Measurements from ENCODE around the gene LCOR.

LCOR gene

DNA sequence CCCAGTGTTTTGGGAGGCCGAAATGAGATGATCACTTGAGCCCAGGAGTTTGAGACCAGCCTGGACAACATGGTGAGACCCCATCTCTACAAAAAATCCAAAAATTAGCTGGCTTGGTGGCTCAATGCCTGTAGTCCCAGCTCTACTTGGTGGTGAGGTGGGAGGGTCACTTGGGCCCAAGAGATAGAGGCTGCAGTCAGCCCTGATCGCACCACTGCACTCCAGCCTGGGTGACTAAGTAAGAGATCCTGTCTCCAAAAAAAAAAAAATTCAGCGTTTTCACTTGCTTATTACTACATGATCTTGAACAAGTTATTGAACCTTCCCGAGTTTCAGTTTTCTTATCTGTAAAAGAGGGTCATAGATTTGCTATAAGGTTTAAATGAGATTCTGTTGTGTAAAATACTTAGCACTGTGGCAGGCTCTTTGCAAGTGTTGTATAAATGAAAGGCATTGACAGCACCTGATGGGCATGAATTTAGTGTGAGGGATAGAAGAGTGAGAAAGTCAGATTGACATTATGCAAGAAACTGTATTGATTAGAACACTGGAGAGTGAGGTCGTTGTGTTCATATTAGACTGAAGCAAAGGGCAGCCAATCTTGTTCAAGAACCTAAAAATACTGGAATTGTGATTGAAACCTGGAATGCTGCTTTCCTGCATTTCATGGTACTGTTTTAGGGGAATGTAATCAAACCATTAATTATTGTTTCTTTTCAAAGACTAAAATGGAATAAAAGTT is 136.8 kb downstream of the LCOR start:
- Histone ChIP-seq H3K27me3 (ENCODE audit: insufficient read depth, low read depth) (no peaks in the 10 kb centered on the region), H2AFZ (ENCODE audit: low read depth) (no peak overlapping the region), H3K4me2 (no peak overlapping the region), H3K36me3 (ENCODE audit: insufficient read depth) (no peaks in the 10 kb centered on the region), H3K4me3 (IDR thresholded peaks at IDR 0.05; ENCODE audit: insufficient read depth, low read depth, low read length) (no peak overlapping the region), H3K27ac (no peak overlapping the region), H3K79me2 (ENCODE audit: insufficient read depth, low read depth) (no peaks in the 10 kb centered on the region), H4K20me1 (ENCODE audit: insufficient read depth) (no peaks in the 10 kb centered on the region), H3K9ac (no peak overlapping the region), H3K4me1 (ENCODE audit: low read depth, poor library complexity, severe bottlenecking) (no peaks in the 10 kb centered on the region)
- TF ChIP-seq, protein P1, sequence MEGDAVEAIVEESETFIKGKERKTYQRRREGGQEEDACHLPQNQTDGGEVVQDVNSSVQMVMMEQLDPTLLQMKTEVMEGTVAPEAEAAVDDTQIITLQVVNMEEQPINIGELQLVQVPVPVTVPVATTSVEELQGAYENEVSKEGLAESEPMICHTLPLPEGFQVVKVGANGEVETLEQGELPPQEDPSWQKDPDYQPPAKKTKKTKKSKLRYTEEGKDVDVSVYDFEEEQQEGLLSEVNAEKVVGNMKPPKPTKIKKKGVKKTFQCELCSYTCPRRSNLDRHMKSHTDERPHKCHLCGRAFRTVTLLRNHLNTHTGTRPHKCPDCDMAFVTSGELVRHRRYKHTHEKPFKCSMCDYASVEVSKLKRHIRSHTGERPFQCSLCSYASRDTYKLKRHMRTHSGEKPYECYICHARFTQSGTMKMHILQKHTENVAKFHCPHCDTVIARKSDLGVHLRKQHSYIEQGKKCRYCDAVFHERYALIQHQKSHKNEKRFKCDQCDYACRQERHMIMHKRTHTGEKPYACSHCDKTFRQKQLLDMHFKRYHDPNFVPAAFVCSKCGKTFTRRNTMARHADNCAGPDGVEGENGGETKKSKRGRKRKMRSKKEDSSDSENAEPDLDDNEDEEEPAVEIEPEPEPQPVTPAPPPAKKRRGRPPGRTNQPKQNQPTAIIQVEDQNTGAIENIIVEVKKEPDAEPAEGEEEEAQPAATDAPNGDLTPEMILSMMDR (conservative IDR thresholded peaks at IDR 0.05; ENCODE audit: low read depth, low read length), result no peak

DNA sequence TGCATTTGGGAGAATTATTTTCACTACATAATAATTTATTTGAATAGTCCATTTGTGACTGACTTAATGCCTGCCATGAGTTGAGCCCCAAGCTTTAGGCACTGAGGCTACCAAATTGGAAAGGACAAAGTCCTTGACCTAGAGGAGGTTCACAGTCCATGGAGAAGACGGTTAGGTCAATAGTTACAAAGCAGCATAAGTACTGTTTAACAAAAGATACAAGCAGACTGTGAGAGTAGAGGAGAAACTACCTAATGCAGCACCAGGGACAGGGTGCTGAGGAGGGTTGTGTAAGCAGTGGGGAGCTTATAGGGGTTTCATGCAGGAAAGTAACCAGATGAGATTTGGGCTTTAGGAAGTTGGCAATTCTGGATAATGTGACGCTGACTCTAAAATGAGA is 139.2 kb downstream of the LCOR start:
- no peaks in the 10 kb centered on the region for H3K4me1 ChIP-seq (ENCODE audit: low read depth, poor library complexity, severe bottlenecking)
- no peaks in the 10 kb centered on the region for H4K20me1 ChIP-seq (ENCODE audit: insufficient read depth)
- TF ChIP-seq, protein P1 (conservative IDR thresholded peaks at IDR 0.05; ENCODE audit: low read depth, low read length), result no peak
- no peaks in the 10 kb centered on the region for H3K36me3 ChIP-seq (ENCODE audit: insufficient read depth)
- H3K4me2 ChIP-seq, result no peak overlapping the region
- no peak overlapping the region for H3K27ac ChIP-seq
- no peak overlapping the region for H2AFZ ChIP-seq (ENCODE audit: low read depth)
- H3K27me3 ChIP-seq (ENCODE audit: insufficient read depth, low read depth), result no peaks in the 10 kb centered on the region
- no peaks in the 10 kb centered on the region for H3K79me2 ChIP-seq (ENCODE audit: insufficient read depth, low read depth)
- no peak overlapping the region for H3K4me3 ChIP-seq (IDR thresholded peaks at IDR 0.05; ENCODE audit: insufficient read depth, low read depth, low read length)
- H3K9ac ChIP-seq, result no peak overlapping the region

DNA sequence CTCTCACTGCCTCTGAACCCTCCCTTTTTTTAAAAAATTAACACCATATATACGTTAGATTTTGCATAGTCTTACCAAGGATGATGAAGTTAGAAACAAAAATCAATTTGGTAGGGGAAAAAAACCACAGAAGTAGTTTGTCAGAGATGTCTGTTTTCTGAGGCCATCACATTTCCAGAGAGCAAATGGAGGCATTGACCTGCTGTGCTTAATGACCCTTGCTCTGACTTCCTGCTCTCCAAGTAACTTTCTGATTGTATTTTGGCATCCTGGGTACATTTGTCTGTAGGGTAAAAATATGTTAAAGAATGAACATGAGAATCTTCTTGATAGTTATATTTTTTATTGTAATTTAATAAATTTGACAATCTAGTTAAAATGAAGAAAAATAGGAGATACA is 140.2 kb downstream of the LCOR start:
- H3K27me3 ChIP-seq (ENCODE audit: insufficient read depth, low read depth), result no peaks in the 10 kb centered on the region
- no peaks in the 10 kb centered on the region for H3K36me3 ChIP-seq (ENCODE audit: insufficient read depth)
- no peaks in the 10 kb centered on the region for H4K20me1 ChIP-seq (ENCODE audit: insufficient read depth)
- TF ChIP-seq, protein P1 (conservative IDR thresholded peaks at IDR 0.05; ENCODE audit: low read depth, low read length), result no peak
- no peak overlapping the region for H3K9ac ChIP-seq
- peaks cover 4% of the 10 kb centered on the region for H3K4me1 ChIP-seq (ENCODE audit: low read depth, poor library complexity, severe bottlenecking)
- H3K4me2 ChIP-seq, result no peak overlapping the region
- no peaks in the 10 kb centered on the region for H3K79me2 ChIP-seq (ENCODE audit: insufficient read depth, low read depth)
- H3K4me3 ChIP-seq (IDR thresholded peaks at IDR 0.05; ENCODE audit: insufficient read depth, low read depth, low read length), result no peak overlapping the region
- no peak overlapping the region for H3K27ac ChIP-seq
- H2AFZ ChIP-seq (ENCODE audit: low read depth), result no peak overlapping the region

DNA sequence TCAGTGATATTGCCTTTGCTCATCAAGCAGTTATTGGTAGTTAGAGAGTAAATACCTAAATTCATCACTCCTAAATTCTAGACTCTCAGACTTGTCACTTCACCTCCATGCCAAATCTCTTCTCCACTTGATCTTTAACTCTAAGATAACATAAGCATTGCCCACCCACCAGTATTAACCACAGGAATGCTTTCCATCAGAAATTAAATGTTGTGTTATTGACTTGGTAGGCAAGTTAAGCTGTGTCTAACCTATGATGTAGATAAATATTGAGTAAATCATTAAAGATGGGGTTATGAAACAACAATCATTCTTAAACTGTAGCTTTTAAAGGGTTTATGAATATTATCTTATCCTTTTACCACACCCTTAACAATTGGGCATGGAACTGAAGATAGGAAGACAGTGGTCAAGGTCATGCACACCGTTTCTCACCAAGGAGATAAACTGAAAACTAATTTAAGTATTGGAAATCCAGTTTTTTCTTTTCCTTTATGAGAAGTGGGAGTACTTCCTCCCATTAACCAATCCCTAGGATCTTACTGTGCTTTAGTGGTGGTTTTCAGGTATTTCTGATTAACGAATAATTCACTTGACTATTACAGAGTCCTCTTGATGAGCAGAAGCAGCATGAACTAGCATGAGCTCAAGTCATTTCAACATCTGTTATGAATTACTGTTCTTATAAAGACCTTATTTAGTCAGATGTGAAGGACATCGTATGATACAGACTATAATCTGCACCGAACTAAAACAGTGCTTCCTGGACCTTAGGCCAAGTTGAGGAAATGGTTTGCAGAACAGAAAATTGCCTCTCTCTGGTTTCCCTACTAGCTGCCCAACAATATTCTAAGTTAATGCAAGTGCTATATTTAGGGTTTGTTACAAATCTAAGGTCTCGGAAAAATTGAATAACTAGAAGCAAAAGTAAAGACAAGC is 142.0 kb downstream of the LCOR start:
- Histone ChIP-seq H2AFZ (ENCODE audit: low read depth) (no peak overlapping the region), H3K4me3 (IDR thresholded peaks at IDR 0.05; ENCODE audit: insufficient read depth, low read depth, low read length) (no peak overlapping the region), H3K27me3 (ENCODE audit: insufficient read depth, low read depth) (no peaks in the 10 kb centered on the region), H3K9ac (no peak overlapping the region), H3K4me1 (ENCODE audit: low read depth, poor library complexity, severe bottlenecking) (peaks cover 22% of the 10 kb centered on the region), H3K27ac (no peak overlapping the region), H3K79me2 (ENCODE audit: insufficient read depth, low read depth) (no peaks in the 10 kb centered on the region), H4K20me1 (ENCODE audit: insufficient read depth) (no peaks in the 10 kb centered on the region; the same call in 1 of the 2 replicates), H3K4me2 (no peak overlapping the region), H3K36me3 (ENCODE audit: insufficient read depth) (no peaks in the 10 kb centered on the region)
- TF ChIP-seq, protein P1 (conservative IDR thresholded peaks at IDR 0.05; ENCODE audit: low read depth, low read length), result no peak
